GM12878 (cell line): ENCODE measurements around the gene PPP2R5D.
"Not testable (repeated sequence)": the region's sequence is repeated elsewhere in the genome, so short reads cannot be mapped to it uniquely, and the experiment has no call there.

Source experiments
- EZH2 ChIP-seq: IDR thresholded peaks from 2 replicates; pipeline ENCODE4 v1.6.1; 2012; ENCODE audit warnings: low read depth, mild to moderate bottlenecking, control low read depth, inconsistent platforms, low read length, borderline replicate concordance; ENCODE audit not compliant: control insufficient read depth
- FOXK2 ChIP-seq: fragments of 450-650 bp; IDR thresholded peaks from 2 replicates; pipeline ENCODE4 v1.6.1; 2017; ENCODE audit warnings: mild to moderate bottlenecking, moderate library complexity
- IRF4 ChIP-seq: IDR thresholded peaks from 2 replicates; pipeline ENCODE4 v1.6.1; 2011; ENCODE audit warnings: low read depth, low read length
- NRF1 ChIP-seq: conservative IDR thresholded peaks from 2 replicates; pipeline ENCODE4 v1.6.1; 2011; ENCODE audit warnings: mild to moderate bottlenecking, low read depth, low read length, improper control_type of control experiment
- PAX8 ChIP-seq: fragments of 450-650 bp; IDR thresholded peaks from 2 replicates; pipeline ENCODE4 v1.6.1; 2017; ENCODE audit warnings: mild to moderate bottlenecking, moderate library complexity
- PBX3 ChIP-seq: IDR thresholded peaks from 2 replicates; pipeline ENCODE4 v1.6.1; 2011; ENCODE audit warnings: mild to moderate bottlenecking, low read depth, low read length, moderate library complexity; ENCODE audit not compliant: insufficient replicate concordance
- RAD21 ChIP-seq: IDR thresholded peaks from 2 replicates; pipeline ENCODE4 v1.6.1; 2011; ENCODE audit warnings: mild to moderate bottlenecking, low read depth, low read length, moderate library complexity; ENCODE audit not compliant: insufficient read depth
- SIX5 ChIP-seq: IDR thresholded peaks from 2 replicates; pipeline ENCODE4 v1.6.1; 2011; ENCODE audit warnings: mild to moderate bottlenecking, low read depth, low read length, moderate library complexity; ENCODE audit not compliant: severe bottlenecking
- USF2 ChIP-seq: IDR thresholded peaks from 2 replicates; pipeline ENCODE4 v1.6.1; 2011; ENCODE audit warnings: low read depth, low read length, improper control_type of control experiment, borderline replicate concordance
- ZBTB40 ChIP-seq: fragments of 450-650 bp; IDR thresholded peaks from 2 replicates; pipeline ENCODE4 v1.6.1; 2016; ENCODE audit warnings: mild to moderate bottlenecking, moderate library complexity, borderline replicate concordance
- ZNF274 ChIP-seq: IDR thresholded peaks from one replicate; pipeline ENCODE4 v1.8.0; 2011; ENCODE audit not compliant: insufficient read length, insufficient read depth
- TF ChIP-seq, protein P1 (sequence below): fragments of 150-350 bp; IDR thresholded peaks from 2 replicates; pipeline ENCODE4 v1.6.1; 2014; ENCODE audit warnings: mild to moderate bottlenecking, low read depth, low read length

- not testable (repeated sequence) for TF ChIP-seq PAX8, ZNF274, EZH2, IRF4, FOXK2, NRF1, USF2, PBX3, ZBTB40, SIX5, RAD21
- TF ChIP-seq, protein P1, sequence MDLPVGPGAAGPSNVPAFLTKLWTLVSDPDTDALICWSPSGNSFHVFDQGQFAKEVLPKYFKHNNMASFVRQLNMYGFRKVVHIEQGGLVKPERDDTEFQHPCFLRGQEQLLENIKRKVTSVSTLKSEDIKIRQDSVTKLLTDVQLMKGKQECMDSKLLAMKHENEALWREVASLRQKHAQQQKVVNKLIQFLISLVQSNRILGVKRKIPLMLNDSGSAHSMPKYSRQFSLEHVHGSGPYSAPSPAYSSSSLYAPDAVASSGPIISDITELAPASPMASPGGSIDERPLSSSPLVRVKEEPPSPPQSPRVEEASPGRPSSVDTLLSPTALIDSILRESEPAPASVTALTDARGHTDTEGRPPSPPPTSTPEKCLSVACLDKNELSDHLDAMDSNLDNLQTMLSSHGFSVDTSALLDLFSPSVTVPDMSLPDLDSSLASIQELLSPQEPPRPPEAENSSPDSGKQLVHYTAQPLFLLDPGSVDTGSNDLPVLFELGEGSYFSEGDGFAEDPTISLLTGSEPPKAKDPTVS, result not testable (repeated sequence)
Observed at GRCh38 chr6:42954405-42954804, 30.0 kb upstream of the PPP2R5D start.
